ENCODE measurements around the gene PABPN1L. TPM values are rescaled to one million over a fixed set of nuclear protein-coding genes. Genes with fewer than 3 reads are reported as not detected.

PABPN1L gene
- total RNA-seq, 1 donor from 2014 or later: not detected

DNA sequence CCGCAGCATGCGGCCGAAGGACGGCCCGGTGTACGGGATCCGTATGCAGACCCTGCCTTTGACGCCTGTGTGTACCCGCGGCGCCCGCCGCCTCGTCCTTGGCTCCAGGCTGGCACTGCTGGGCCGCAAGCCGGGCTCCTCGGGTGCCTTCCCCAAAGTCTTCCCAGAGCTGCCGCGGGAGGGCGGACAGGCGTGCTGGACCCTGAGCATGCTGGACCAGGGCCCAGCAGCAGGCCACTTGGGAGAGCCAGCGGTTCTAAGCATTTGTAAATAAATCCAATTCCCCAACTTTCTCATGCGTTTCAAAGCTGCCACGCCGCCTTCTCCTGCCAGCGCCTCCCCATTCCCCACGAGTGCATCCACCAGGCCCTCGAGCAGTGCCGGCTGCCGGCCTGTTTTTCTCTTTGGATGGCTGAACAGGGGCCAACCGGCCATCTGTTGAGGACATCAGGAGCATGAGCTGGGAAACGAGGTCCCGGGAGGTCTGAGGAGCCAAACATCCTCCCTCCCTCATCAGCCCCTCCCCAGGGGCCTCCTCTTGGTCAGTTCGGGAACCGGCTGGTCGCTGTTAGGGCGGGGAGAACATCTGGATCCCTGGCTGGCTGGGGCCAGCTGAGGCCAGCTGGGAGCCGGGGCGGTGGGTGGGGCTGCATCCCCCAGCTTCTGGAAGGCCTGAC, 20.5 kb upstream of the PABPN1L start:
- ATAC-seq (ENCODE audit: poor library complexity): peak; percentile 86
- intact Hi-C loops (cut with DNase I): loop anchor here (10.0 kb wide), 1 partner anchor 48 kb away; no protein-coding TSS in a partner anchor

DNA sequence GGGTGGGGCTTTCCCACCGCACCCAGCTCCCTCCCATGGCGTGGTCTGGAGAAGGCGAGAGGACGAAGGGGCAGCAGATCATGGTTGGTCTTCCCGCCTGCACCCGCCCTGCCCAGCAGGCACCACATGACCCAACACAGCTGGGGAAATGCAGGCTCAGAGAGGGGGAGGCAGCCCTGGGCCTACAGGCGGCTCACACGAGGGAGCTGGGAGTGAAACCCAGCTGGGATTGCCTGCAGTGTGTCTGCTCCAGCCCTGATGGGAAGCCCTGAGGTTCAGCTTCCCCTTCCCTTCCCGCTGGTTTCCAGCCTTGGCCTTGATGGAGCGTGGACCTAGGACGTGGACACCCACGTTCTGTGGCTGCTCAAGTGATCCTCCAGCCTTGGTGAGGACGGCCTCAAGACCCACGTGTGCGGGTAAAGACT, 20.0 kb upstream of the PABPN1L start:
- DNase-seq: no peak
- ATAC-seq (ENCODE audit: poor library complexity): peak; percentile 3
- intact Hi-C loops (cut with DNase I): loop anchor here (10.0 kb wide), 1 partner anchor 48 kb away; no protein-coding TSS in a partner anchor

More for the DNA sequence above, 20.5 kb upstream of the PABPN1L start:
- peak; percentile 94 for DNase-seq

DNA sequence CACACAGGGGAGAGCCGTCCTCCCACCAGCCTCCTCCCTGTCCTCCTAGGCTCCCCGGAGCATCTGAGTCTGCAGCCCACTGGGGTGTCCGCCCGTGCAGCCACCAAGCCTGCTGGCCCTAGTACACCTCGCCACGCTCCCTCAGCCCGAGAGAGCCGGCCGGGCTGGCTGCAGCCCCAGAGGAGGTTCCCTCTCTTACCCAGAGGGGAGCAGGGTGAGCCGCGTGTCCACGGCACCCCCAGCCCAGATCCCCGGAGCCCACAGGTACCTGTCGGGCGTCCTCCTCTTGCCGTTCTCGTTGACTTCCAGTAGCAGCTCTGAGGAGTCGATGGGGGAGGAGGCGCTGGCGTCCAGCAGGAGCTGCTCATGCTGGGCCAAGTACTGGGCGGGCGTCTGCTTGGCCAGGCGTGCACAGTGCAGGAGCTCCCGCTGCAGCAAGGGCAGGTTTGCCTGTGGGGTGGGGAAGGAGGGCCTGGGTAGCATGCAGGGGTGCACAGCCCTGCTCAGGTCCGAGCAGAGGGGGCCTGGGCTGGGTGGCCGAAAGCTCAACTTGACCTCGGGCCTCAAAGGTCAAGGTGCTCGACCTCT, 19.3 kb upstream of the PABPN1L start:
- ATAC-seq (ENCODE audit: poor library complexity) (no peak), DNase-seq (no peak)
- intact Hi-C loops (cut with DNase I): loop anchor here (10.0 kb wide), 1 partner anchor 49 kb away; no protein-coding TSS in a partner anchor

DNA sequence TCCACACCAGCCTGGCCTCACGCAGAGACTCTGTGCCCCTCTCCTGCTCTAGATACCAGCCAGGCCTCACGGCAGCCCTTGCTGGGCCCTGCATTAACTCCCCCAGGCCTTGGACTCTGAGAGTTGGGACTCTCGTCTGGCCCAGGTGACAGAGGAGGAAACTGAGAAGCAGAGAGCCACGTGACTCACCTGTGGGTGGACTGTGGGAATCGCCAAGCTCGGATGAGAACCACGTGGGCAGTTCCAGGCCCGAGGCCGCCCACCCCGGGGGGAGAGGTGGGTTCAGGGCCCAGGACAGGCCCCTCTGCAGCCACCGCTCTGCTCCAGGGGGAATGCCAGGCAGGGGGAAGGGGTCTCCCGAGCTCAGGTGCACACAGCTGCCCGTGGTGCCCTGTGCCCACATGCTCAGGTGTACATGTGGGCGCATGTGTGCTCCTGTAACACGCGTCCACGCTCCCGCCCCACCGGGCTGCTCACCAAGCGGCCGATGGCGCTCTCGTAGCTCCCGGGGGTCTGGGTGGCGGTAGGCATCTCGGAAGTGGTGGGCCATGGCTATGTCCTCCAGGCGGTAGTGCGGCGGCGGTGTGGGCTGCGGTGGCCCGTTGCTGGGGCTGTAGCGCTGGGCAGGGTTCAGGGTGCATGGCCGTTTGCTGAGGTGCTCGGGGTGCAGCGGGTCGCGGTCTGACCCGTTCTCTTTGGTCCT, 18.3 kb upstream of the PABPN1L start:
- intact Hi-C loops (cut with DNase I): loop anchor here (10.0 kb wide), 1 partner anchor 50 kb away; no protein-coding TSS in a partner anchor
- ATAC-seq (ENCODE audit: poor library complexity) (no peak), DNase-seq (no peak)

DNA sequence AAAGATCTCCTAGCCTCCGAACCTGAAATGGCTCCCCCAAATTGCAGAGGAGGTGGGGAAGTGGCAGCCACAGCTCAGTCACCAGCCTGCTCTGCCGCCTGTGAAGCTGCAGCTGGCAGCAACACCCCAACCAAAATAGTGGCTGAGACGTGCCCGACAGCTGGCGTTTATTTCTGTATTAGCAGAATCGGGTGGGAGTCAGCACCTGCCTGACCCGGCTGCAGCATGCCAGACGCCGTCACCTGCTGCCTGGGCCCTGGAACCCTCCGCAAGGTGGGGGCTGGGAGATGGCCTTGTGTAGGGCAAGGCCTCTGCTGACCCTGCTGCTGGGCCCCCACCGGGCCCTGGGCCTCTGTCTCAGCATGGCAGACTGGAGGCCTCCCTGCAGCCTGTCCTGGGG, 17.5 kb upstream of the PABPN1L start:
- ATAC-seq (ENCODE audit: poor library complexity): no peak
- intact Hi-C loops (cut with DNase I): loop anchor here (10.0 kb wide), 1 partner anchor 51 kb away; no protein-coding TSS in a partner anchor
- DNase-seq: no peak

DNA sequence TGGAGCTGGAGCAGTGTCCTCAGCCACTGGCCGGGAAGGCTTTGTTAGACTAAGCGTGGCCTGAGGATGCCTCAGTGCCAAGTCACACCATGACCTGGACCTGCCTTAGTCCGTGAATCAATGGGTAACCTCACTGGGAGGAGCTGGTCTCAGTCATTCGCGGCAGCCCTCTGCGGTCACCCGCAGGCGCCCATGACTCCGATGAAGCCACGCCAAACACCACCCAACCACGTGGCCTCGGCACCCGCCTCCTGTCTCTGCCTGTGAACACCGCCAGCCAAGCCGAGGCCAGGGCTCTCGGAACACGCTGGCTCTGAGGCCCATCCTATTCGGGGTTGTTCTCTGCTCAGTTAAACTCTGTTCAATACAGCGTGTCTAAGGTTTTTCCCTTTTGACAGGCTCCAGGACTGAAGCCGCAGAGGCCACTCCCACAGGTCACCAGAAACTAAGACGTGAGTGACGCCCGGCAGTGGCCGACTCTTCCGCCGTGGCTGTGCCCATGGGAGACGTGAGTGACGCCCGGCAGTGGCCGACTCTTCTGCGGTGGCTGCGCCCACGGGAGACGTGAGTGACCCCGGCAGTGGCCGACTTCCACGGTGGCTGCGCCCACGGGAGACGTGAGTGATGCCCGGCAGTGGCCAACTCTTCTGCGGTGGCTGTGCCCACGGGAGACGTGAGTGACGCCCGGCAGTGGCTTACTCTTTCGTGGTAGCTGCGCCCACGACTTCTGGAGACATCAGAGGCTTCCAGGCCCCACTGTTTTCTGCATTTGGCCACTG, 16.8 kb upstream of the PABPN1L start:
- no peak for ATAC-seq (ENCODE audit: poor library complexity)

DNA sequence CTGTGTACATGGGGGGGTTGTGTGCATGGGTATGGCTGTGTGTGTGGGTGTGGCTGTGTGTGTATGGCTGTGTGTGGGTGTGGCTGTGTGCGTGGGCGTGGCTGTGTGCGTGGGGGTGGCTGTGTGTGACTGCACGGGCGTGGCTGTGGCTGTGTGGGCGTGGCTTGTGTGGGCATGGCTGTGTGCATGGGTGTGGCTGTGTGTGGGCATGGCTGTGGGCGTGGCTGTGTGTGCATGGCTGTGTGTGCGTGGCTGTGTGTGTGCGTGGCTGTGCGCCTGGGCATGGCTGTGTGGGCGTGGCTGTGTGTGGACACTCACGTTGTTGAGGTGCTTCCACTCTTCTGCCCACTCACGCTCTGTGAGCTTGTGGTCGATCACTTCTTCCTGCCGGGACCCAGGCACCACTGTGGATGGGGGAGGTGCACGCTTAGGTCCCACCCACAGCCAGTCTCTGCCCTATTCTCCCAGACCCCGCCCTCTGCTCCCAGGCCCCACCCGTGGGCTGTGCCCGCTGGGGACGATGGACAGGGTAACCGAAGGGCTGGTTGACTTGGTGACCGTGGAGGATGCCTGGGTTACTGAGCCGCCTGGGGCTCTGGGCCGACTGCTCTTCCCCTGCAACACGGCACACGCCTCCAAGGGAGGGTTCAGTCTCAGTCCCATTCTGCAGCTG, 16.0 kb upstream of the PABPN1L start:
- intact Hi-C loops (cut with DNase I): loop anchor here (10.0 kb wide), 1 partner anchor 52 kb away; no protein-coding TSS in a partner anchor
- DNase-seq: peak; percentile 54
- no peak for ATAC-seq (ENCODE audit: poor library complexity)

More for the DNA sequence above, 16.8 kb upstream of the PABPN1L start:
- intact Hi-C loops (cut with DNase I): loop anchor here (10.0 kb wide), 1 partner anchor 51 kb away; no protein-coding TSS in a partner anchor
- no peak for DNase-seq

DNA sequence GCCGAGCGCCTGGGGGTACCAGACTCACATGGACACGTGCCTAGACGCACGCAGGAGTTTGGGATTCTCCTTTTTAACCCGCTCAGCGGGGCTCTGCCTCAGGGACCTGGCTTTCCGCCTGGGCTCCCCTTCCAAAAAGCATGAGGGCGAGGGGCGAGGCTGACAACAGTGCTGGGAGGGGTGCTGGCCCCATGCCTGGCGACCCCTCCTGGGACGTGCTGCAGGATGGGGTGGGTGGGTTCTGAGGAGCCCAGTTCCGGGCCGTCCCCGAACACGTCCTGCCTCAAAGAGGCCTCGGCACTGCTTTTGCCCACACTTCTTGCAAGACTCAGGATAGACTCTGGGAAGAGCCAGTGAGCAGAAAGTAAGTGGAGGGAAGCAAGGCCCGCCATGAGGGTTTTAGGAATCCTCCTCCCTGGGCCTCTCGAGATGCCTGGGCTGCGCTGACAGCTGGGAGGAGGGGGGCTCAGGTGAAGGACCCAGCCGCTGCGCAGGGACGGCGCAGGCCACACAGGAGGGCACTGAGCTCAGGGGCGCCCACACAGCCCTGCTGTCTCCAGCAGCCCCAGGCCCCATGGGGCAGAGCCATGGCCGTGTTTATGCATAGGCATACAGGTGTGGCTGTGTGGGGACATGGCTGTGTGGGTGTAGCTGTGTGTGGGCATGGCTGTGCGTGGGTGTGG, 15.4 kb upstream of the PABPN1L start:
- ATAC-seq (ENCODE audit: poor library complexity): no peak
- intact Hi-C loops (cut with DNase I): loop anchor here (10.0 kb wide), 1 partner anchor 53 kb away; no protein-coding TSS in a partner anchor

DNA sequence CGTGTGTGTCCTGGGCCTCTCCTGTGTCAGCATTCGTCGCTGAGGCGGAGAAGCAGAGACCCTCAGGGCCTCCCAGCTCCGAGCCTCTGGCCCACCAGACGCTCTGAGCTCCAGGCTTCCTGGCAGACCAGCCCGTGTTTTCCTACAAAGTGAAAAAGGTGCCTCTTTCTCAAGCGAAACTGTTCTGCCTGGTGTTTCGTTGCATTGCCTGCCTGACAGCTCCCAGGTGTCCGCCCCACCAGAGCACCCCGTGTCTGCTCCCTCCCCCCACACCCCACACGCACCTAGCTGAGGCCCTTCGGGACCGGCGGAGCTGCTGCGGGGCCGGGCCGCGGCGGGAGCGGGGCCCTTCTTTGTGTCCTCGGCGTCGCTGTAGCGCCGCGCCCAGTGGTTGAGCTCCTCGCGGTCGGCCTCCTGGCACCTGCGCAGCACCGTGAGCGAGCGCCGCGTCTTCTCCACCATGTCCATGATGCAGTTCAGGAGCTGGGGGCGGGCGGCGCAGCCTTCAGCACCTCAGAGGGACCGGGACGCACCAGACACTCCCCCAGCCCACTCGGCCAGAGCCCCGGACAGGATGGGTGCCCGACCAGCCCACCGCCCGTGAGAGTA, 14.7 kb upstream of the PABPN1L start:
- ATAC-seq (ENCODE audit: poor library complexity): peak; percentile 34

More for the DNA sequence above, 15.4 kb upstream of the PABPN1L start:
- DNase-seq: no peak

DNA sequence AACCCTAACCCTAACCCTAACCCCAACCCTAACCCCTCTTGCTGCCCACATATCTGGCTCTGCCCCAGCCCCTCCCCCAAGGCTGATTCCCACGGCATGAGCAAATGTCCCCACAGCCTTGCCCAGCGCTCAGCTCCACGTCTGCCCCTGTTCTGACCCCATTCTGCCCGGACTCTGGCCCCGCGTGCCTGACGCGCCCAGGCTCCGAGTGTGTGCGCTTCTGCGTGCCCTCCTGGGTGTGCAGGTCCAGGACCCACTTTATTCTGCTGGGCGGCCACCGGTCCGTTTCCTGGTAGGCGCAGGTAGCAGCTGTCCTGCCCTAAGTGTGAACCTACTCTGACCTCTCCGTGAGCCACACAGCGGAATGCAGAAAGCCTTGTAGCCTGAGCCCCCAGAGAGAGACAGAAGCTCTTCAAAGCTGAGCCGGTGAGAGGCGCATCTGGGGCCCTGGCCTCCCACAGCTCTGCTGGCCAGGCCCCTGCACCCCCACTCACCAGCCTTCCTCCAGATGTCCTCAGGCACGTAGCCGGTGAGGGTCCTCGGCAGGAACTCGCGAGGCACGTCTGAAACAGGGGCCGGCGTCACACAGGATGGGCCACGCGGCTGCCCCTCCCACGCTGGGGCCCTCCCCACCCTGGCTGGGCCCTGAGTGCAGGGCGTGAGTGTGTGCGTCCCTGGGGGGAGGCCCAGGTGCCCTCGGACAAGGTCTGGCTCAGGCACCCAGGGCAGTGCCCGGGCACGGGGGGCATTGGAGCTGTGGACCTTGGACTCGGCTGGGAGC, 14.0 kb upstream of the PABPN1L start:
- ATAC-seq (ENCODE audit: poor library complexity) (no peak), DNase-seq (no peak)
- intact Hi-C loops (cut with DNase I): loop anchor here (10.0 kb wide), 1 partner anchor 54 kb away; no protein-coding TSS in a partner anchor

More for the DNA sequence above, 14.7 kb upstream of the PABPN1L start:
- no peak for DNase-seq
- intact Hi-C loops (cut with DNase I): loop anchor here (10.0 kb wide), 1 partner anchor 54 kb away; no protein-coding TSS in a partner anchor

DNA sequence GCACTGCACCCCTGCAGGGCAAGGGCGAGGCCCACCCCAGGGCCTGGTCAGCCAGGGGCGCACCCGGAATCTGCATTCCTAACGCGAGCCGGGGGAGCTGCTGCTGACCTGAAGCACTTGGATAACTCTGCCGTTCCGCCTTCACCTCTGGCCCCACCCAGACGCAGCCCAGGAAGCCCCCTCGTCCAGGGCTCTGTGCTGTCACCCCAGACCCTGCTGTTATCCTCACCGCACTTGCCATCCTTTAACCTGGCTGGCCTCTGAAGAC, 13.3 kb upstream of the PABPN1L start:
- no peak for ATAC-seq (ENCODE audit: poor library complexity)

DNA sequence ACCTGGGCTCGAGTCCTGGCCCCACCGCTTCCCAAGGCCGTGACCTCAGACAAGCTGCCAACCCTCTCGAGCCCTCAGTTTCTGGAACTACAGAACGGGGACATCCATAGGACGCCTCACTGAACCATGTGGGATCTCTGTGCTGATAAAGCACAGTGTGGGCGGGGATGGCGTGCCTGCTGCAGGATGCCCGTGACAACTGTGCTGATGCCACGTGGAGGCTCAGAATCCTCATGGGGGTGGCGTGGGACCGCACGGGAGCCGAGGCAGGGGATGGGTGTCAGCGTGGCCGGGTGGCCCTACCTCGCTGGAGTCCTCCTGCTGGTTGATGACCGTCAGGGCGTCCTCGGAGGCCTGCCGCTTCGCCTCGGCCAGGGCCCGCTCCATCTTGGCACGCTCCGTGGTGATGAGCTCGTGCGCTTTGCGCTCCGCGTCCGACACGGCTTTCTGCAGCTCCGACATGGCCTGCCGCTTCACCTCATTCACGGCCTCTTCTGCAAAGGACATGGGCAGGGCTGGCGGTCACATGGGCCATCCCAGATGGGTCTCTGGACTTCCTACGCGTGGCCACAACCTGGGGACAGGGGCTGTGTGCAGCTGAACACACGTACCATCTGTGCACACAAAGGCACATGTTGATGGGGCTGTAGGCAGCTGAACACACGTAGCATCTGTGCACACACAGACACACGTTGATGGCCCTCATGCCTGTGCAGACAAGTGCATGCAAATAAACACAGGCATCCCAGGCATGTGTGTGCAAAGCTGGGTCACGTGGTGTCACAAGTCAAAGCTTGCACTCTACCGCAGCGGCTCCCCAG, 12.7 kb upstream of the PABPN1L start:
- DNase-seq (no peak), ATAC-seq (ENCODE audit: poor library complexity) (no peak)
- intact Hi-C loops (cut with DNase I): no loop called here

More for the DNA sequence above, 13.3 kb upstream of the PABPN1L start:
- intact Hi-C loops (cut with DNase I): loop anchor here (10.0 kb wide), 1 partner anchor 55 kb away; no protein-coding TSS in a partner anchor
- DNase-seq: no peak

DNA sequence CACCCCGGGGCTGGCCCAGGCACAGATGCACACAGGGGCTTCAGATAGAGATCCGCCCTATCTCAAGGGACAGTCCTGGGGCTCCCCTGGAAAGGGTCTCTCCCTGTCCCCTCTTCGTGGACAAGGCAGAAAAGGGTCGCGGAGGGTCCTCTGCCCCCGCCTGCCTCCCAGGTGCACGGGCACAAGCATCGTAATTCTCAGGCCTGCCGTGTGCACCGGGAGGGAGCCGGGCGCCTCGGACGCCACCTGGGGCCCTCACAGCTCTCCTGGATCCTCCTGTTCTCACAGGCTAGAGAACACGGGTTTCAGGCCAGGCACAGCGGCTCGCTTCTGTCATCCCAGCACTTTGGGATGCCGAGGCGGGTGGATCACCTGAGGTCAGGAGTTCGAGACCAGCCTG, 11.9 kb upstream of the PABPN1L start:
- intact Hi-C loops (cut with DNase I): no loop called here

DNA sequence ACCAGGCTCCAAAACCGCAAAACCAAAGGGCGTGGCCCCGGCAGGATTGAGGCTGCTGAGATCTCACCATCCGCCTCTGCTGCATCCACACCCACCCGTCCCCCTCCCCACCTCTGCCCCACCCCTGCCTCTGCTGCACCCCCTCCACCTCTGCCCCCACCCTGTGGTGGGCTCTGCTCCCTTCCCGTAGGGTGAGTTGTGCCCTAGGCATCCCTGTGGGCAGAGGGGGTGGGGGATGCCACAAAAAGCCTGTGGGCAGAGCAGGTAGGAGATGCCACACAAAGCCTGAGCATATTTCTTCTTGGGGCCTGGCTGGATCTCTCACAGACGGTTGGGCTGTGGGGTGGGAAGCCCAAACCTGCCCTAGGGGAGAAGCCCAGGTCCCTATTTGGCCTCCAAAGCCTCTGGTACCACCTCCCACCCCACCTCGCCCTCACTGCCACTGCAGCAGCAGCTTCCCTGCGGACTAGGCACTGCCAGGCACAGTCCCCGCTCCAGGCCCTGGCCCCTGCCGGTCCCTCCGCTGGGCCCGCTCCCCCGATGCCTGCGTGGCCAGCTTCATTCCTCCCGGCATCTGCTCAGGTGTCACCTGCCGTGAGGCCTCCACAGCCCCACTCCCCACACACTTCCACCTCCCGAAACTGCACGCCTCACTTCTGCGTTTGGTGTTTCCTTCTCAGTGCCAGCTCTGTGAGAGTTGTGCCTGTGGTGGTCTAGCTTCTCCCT, 11.3 kb upstream of the PABPN1L start:
- intact Hi-C loops (cut with DNase I): no loop called here
- DNase-seq (no peak), ATAC-seq (ENCODE audit: poor library complexity) (no peak)

More for the DNA sequence above, 11.9 kb upstream of the PABPN1L start:
- DNase-seq: no peak
- ATAC-seq (ENCODE audit: poor library complexity): no peak

DNA sequence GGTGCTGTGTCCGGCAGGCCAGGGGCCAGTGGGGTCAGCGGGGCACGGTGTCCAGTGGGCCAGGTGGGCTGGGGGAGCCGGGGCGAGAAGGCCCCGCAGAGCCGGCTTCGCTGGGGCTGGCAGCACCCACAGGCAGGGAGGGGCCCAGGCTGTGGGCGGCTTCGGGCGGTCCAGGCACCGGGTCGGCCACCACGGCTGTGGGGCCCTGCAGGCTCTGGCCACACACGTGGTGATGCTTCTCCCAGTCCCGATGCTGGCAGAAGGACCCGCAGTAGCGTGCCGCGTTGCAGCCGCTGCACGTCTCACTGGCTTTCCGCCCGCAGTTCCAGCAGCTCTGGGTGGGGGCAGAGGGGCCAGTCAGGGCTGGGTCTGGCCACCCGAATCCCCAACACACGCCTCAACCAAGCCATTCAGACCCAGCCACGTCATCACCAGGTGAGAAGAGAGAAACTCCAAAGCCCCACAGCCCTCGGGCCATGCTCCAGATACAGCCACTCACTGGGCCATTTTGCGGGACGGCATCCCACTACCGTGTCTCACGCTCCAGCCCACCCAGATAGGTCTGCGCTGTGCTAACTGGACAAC, 10.6 kb upstream of the PABPN1L start:
- intact Hi-C loops (cut with DNase I): no loop called here
- ATAC-seq (ENCODE audit: poor library complexity): no peak
- DNase-seq: no peak
